Astrocyte of the cerebellum (primary cell): ENCODE measurements around the gene FTH1.
A peak's percentile ranks its signal among the peaks of the same experiment; 100 is the strongest.

ENCODE experiments used
- DNase-seq: peaks from one replicate; pipeline ENCODE4 v3.0.0-alpha.2; 2011; ENCODE audit warnings: low read depth
- H3K4me3 ChIP-seq: 2 replicates; pipeline ENCODE4 v1.5.1; 2011; ENCODE audit warnings: mild to moderate bottlenecking, low read depth, low read length, moderate library complexity
- CTCF ChIP-seq: IDR thresholded peaks from 2 replicates; pipeline ENCODE4 v1.5.1; 2012; ENCODE audit warnings: low read length, low read depth, moderate library complexity, mild to moderate bottlenecking; ENCODE audit errors: missing control alignments
- in situ Hi-C: cut with HindIII; loops from 2 replicates; pipeline ENCODE4 v1.10.0; 2017; ENCODE audit warnings: low sequenced_read_pairs

Gene FTH1

GRCh38 chr11:61973476-61974162 is 6.2 kb upstream of the FTH1 start:
- no peak for DNase-seq
- in situ Hi-C loops: no loop called here
- no peak for TF ChIP-seq CTCF
- H3K4me3 ChIP-seq: no peak overlapping the region

GRCh38 chr11:61972672-61973475 is 5.4 kb upstream of the FTH1 start:
- TF ChIP-seq CTCF: no peak
- no peak for DNase-seq
- no peak overlapping the region for H3K4me3 ChIP-seq
- in situ Hi-C loops: no loop called here

- no peak overlapping the region for H3K4me3 ChIP-seq
- in situ Hi-C loops: no loop called here
- no peak for TF ChIP-seq CTCF
- DNase-seq: peak; percentile 79
Measured at GRCh38 chr11:61972112-61972671, 4.8 kb upstream of the FTH1 start.

- in situ Hi-C loops: no loop called here
- DNase-seq: peak; percentile 97
- no peak for TF ChIP-seq CTCF
- H3K4me3 ChIP-seq: no peak overlapping the region
Measured at GRCh38 chr11:61971248-61972111, 4.0 kb upstream of the FTH1 start.

GRCh38 chr11:61969838-61970662 is 2.6 kb upstream of the FTH1 start:
- no peak overlapping the region for H3K4me3 ChIP-seq
- no peak for DNase-seq
- no peak for TF ChIP-seq CTCF
- in situ Hi-C loops: no loop called here
